Astrocyte of the hippocampus (primary cell): Measurements from ENCODE around the gene COL23A1.
A peak's percentile ranks its signal among the peaks of the same experiment; 100 is the strongest.

ENCODE experiments used
- DNase-seq: peaks from one replicate; pipeline ENCODE4 v3.0.0; 2011; ENCODE audit warnings: low read depth, low spot score

The COL23A1 gene

GRCh38 chr5:178423901-178424809, 166.0 kb downstream of the COL23A1 start:
- no peak for DNase-seq

GRCh38 chr5:178423431-178423830, 166.8 kb downstream of the COL23A1 start:
- no peak for DNase-seq

GRCh38 chr5:178422400-178422775, 167.8 kb downstream of the COL23A1 start:
- no peak for DNase-seq

GRCh38 chr5:178421699-178422399, 168.3 kb downstream of the COL23A1 start:
- DNase-seq: no peak

GRCh38 chr5:178421128-178421527, 169.1 kb downstream of the COL23A1 start:
- no peak for DNase-seq

- no peak for DNase-seq
Measured at GRCh38 chr5:178420354-178420781, 169.8 kb downstream of the COL23A1 start.

- DNase-seq: no peak
Measured at GRCh38 chr5:178419651-178420050, 170.5 kb downstream of the COL23A1 start.

GRCh38 chr5:178419196-178419595, 171.0 kb downstream of the COL23A1 start:
- no peak for DNase-seq

GRCh38 chr5:178418471-178419010, 171.7 kb downstream of the COL23A1 start:
- no peak for DNase-seq

- DNase-seq: no peak
Measured at GRCh38 chr5:178418031-178418430, 172.2 kb downstream of the COL23A1 start.

GRCh38 chr5:178417391-178417811, 172.8 kb downstream of the COL23A1 start:
- DNase-seq: no peak

GRCh38 chr5:178416919-178417318, 173.3 kb downstream of the COL23A1 start:
- peak; percentile 38 for DNase-seq

- DNase-seq: no peak
Measured at GRCh38 chr5:178416206-178416882, 173.8 kb downstream of the COL23A1 start.

- no peak for DNase-seq
Measured at GRCh38 chr5:178415353-178415752, 174.8 kb downstream of the COL23A1 start.

- no peak for DNase-seq
Measured at GRCh38 chr5:178413988-178414387, 176.2 kb downstream of the COL23A1 start.

- no peak for DNase-seq
Measured at GRCh38 chr5:178411083-178411482, 179.1 kb downstream of the COL23A1 start.

GRCh38 chr5:178407646-178408045, 182.5 kb downstream of the COL23A1 start:
- no peak for DNase-seq

- no peak for DNase-seq
Measured at GRCh38 chr5:178404987-178405386, 185.2 kb downstream of the COL23A1 start.

- DNase-seq: no peak
Measured at GRCh38 chr5:178403956-178404600, 186.1 kb downstream of the COL23A1 start.

- DNase-seq: no peak
Measured at GRCh38 chr5:178403351-178403750, 186.8 kb downstream of the COL23A1 start.

GRCh38 chr5:178399701-178400095, 190.5 kb downstream of the COL23A1 start:
- no peak for DNase-seq
